Lower leg skin (tissue), 3 donors: ENCODE results near the gene CAMTA1.

Source experiments
- POLR2A ChIP-seq, 2 donors: fragments of 450-650 bp; IDR thresholded peaks; one replicate each; pipeline ENCODE4 v1.6.1; 2016 to 2017; ENCODE audit warnings: antibody characterized with exemption in 2 of 2, mild to moderate bottlenecking in 1 of 2, moderate library complexity in 1 of 2
- TF ChIP-seq, protein P1 (sequence below), 3 donors: fragments of 450-650 bp; IDR thresholded peaks; one replicate each; pipeline ENCODE4 v1.5.1; 2016; ENCODE audit warnings: antibody characterized with exemption in 3 of 3, mild to moderate bottlenecking in 3 of 3, moderate library complexity in 2 of 3

DNA sequence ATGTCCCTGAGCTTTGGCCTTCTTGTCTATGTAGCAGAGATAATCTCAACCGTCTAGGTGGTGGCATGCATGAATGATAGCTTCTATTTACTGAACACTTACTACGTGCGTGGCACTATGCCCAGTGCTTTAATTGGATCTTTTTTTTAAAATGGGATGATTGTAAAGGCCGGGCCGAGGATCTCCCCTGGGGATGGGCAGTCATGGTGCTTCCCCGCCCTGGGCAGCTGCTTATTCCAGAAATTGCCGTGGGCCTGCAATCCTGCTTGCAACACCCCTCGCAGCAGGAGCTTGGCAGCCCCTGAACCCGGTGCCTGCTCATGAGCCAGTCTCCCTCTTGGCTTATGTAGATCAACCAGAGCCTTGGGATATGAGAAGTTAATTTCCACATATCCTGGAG, 360.7 kb downstream of the CAMTA1 start:
- TF ChIP-seq, protein P1, sequence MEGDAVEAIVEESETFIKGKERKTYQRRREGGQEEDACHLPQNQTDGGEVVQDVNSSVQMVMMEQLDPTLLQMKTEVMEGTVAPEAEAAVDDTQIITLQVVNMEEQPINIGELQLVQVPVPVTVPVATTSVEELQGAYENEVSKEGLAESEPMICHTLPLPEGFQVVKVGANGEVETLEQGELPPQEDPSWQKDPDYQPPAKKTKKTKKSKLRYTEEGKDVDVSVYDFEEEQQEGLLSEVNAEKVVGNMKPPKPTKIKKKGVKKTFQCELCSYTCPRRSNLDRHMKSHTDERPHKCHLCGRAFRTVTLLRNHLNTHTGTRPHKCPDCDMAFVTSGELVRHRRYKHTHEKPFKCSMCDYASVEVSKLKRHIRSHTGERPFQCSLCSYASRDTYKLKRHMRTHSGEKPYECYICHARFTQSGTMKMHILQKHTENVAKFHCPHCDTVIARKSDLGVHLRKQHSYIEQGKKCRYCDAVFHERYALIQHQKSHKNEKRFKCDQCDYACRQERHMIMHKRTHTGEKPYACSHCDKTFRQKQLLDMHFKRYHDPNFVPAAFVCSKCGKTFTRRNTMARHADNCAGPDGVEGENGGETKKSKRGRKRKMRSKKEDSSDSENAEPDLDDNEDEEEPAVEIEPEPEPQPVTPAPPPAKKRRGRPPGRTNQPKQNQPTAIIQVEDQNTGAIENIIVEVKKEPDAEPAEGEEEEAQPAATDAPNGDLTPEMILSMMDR (IDR thresholded peaks at IDR 0.05), result no peak
- no peak for TF ChIP-seq POLR2A (IDR thresholded peaks at IDR 0.05)
